GM18867 (cell line): ENCODE data around the gene MEGF10.

ENCODE experiments used
- ATAC-seq: cut with Tn5 transposase; IDR thresholded peaks from one replicate; pipeline ENCODE4 v1.9.1; 2021; ENCODE audit warnings: mild to moderate bottlenecking, moderate library complexity; ENCODE audit not compliant: unreplicated experiment

The MEGF10 gene

DNA sequence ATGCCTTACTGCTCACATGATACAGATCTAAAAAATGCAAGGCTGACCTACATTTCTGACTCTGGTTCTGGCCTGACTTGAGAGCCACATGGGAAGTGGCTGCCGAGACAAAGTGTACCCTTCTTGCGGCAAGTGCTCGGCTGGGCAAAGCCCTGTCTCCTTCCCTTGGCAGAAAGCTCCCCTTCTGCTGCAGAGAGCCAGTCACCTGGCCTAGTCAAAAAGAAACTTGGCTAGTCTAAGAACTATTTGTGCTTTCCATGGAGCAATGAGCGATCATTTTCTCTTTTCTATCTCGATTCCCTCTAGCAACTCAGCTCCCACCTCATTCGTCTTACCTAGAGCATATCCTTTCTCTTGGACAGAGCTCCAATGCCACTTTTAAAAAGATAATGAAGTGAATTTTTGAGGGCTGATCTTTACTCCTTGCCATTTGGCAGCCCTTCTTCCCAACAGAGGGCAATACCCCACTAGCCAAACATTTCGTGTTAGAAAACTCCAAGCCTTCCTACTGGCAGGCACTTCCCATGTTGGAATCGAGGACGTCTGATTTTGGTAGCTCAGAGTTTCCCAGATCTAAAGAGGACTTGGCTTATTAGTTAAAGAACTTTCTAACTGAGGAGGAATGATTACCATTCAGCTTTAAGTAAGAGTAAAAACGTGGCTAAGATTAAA, 118.8 kb downstream of the MEGF10 start:
- ATAC-seq = no peak

- peak; percentile 70 for ATAC-seq
Observed at GRCh38 chr5:127409921-127410675, 119.5 kb downstream of the MEGF10 start.

DNA sequence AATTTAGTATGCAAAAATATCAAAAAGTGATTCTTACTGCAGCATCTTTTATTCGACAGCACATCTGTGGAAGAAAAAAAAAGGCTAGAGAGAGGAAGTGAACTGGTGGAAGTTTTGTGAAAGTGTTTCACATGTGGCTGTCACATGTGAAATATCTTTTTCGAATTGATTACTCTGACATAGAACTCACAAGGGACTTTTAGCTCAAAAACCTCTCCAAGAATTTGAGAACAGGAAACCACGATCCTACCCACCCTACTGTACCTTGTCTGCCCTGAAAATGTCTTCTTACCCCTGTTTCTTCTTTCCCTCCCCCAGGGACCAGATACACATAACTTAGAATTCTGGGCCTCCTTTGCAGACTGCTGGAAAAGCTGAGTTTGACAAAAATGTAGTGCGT, 120.4 kb downstream of the MEGF10 start:
- peak; percentile 81 for ATAC-seq

- peak; percentile 20 for ATAC-seq
Observed at GRCh38 chr5:127411381-127411780, 120.8 kb downstream of the MEGF10 start.

DNA sequence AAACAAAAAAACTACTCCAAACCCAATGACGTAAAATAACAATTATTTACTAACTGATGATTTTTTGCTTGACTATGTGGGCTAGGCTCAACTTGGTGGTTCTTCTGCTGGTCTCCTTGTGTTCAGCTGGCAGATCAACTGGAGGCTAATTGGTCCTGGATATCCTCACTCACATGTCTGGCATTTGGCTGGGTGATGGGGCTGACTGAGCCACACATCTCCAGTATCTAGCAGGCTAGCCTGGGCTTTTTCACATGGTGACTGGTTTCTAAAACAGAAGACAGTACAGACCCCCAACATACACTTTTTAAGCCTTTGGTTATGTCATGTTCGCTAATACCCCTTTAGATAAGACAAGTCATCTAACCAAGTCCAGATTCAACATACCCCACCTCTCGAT, 122.1 kb downstream of the MEGF10 start:
- ATAC-seq = no peak

DNA sequence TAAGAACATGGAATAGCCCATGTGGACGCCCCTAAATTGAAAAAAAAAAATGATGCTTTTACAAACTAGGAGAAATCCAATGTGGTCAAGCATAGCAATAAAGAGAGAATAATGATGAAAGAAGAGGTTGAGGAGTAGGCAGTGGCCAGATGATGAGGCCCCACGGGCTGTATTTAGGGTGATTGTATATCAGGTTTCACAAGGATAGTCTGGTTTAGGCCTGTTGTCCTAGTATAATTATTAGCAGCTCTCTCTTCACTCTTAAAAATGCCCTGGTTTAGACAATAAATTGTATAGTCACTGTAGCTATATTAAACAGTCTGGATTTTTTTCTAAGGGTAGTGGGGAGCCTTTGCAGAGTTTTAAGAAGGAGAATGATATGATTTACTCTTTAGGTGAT, 124.4 kb downstream of the MEGF10 start:
- no peak for ATAC-seq

DNA sequence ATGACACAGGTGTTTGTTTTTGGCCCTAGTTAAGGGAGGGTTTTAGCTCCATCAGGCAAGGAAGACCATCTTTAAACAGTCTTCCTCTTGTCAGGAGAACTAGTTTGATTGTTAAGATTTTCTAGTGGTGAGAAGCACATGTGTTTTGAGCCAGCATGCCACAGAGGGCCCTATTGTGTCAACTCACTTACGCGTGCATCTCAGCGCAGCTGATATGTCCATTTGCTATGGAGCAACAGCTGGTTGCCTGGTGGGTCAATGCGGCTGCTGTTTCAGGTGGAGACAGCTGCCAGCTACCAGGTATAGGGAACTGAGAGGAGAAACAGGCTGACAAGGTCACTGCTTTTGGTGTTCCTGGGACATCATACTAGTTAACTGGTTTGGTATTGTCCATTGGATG, 126.3 kb downstream of the MEGF10 start:
- no peak for ATAC-seq

DNA sequence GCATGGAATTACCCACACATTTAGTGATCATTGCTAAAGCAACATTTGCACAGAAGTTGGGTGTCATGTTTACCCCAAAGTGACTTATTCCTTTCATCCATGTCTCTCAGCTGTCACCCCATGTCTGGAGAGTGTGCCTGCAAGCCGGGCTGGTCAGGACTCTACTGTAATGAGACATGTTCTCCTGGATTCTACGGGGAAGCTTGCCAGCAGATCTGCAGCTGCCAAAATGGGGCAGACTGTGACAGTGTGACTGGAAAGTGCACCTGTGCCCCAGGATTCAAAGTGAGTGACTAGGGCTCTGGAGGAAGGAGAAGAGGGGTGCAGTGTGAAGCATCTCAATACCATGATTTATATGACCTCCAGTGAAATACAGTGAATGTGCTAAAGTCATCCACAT, 126.9 kb downstream of the MEGF10 start:
- no peak for ATAC-seq

- no peak for ATAC-seq
Observed at GRCh38 chr5:127418367-127418766, 127.8 kb downstream of the MEGF10 start.

- ATAC-seq = no peak
Observed at GRCh38 chr5:127418974-127419682, 128.5 kb downstream of the MEGF10 start.

DNA sequence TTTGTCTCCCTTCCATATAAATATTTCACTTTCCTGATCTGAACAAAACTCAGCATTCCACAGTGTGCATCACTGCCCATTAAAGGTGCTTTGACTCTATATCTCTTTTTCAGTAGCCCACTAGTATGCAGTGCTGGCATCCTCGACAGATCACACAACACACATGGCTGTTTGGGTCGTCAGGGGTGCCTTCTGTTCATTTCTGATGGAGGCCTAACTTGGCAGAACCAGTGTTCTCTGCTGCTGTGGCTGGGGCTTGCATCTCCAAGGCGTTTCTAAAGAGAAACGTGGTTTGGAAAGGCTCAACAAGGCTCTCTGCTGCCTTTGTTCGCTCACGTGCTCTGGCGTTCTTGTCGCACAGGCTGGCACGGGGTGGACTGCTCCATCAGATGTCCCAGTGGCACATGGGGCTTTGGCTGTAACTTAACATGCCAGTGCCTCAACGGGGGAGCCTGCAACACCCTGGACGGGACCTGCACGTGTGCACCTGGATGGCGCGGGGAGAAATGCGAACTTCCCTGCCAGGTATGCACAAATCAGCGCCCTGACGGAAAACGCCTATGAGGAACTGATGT, 129.2 kb downstream of the MEGF10 start:
- no peak for ATAC-seq

GRCh38 chr5:127420758-127421157, 130.2 kb downstream of the MEGF10 start:
- ATAC-seq = no peak

DNA sequence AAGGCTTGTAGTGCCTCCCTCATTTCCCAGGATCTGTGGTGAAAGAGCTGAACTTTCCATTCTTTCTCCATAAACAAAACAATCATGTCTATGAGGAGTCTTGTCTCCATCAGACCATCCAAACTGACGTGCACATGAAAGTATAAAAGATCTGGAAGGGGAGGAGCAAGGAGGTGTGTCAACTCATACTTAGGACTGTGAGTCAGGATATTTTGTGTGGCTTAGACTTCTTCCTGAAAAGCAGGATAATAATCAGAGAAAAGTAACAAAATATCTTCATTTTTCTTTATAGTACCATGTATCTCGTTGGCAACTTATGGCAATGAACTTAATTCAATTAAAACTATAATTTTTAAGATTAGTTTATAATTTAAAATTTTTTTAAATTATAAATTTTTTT, 130.9 kb downstream of the MEGF10 start:
- ATAC-seq = no peak

DNA sequence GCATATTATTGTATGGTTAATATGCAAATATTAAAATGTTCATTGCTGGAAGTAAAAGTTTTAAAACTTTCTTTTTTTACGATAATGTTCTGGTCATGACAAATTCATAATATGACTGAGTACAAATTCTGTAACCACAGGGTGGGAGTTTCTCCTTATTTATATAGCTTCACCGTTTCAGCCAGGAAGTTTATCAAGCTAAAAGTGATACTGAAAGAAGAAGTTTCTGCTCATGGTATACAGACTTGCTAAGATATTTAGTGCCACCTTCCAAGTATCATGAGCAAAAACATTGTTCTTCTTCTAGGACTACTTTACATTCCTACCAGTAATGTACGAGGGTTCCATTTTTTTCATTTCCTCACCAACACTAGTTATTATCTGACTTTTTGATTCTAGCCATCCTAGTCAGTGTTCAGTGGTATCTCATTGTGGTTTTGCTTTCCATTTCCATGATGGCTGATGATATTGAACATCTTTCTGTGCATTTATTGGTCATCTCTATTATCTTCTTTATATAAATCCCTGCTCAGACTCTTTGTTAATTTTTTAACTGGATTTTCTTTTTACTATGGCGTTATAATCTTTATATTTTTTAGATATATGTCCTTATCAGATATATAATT, 132.7 kb downstream of the MEGF10 start:
- peak; percentile 73 for ATAC-seq

DNA sequence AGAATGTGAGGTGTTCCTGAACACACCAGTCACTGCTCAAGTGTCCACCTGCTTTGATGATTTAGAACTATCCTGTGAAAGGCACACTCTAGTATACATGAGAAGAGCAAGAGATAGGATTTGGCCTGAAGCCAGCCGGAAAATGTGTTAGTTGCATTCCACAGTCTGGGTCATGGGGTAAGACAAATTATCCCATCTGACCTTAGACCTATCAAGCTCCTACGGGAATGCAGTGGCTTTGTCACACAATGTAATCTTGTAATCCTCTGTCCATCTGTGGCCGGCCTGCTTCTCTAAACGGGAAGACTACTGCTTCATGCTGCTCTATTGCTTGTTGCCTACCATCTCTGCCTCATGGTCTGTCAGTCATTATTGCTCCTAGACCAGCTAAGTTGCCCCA, 134.4 kb downstream of the MEGF10 start:
- ATAC-seq = no peak

GRCh38 chr5:127425868-127426267, 135.3 kb downstream of the MEGF10 start:
- ATAC-seq = no peak

GRCh38 chr5:127426661-127427060, 136.1 kb downstream of the MEGF10 start:
- ATAC-seq = no peak

- no peak for ATAC-seq
Observed at GRCh38 chr5:127428276-127428675, 137.7 kb downstream of the MEGF10 start.

GRCh38 chr5:127428748-127429147, 138.2 kb downstream of the MEGF10 start:
- no peak for ATAC-seq

- no peak for ATAC-seq
Observed at GRCh38 chr5:127429928-127430327, 139.3 kb downstream of the MEGF10 start.

DNA sequence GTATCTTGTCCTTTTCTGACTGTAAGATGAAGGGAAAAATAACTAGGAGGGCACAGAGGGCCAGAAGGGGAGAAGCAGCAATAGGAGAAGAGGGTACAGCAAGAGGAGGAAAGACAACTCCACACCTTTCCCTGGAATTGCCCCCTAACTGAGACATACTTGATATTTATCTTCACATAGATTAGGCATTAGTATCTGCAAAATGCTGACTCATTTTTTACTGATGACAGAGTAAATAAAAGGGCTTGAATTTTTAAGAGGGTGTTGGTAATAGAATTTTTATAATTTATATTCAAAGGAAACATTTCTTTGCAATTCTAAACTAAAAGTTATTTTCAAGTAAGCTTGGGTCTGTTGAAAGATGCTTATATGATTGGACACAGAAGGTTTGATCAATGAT, 140.0 kb downstream of the MEGF10 start:
- ATAC-seq = no peak
